COLO668 (cell line): Measurements from ENCODE around the gene PRG2.
"Not testable (repeated sequence)": the region's sequence is repeated elsewhere in the genome, so short reads cannot be mapped to it uniquely, and the experiment has no call there.

Experiments used
- DNase-seq: peaks from one replicate; lab custom pipeline; 2025; ENCODE audit not compliant: unreplicated experiment; lab: John Stamatoyannopoulos, UW

Gene PRG2

GRCh38 chr11:57370251-57370650, 20.2 kb downstream of the PRG2 start:
- no peak for DNase-seq

GRCh38 chr11:57368845-57369232, 21.6 kb downstream of the PRG2 start:
- DNase-seq: no peak

- DNase-seq: no peak
Observed at GRCh38 chr11:57368106-57368844, 22.2 kb downstream of the PRG2 start.

GRCh38 chr11:57364851-57365660, 25.4 kb downstream of the PRG2 start:
- no peak for DNase-seq

GRCh38 chr11:57363131-57364080, 27.0 kb downstream of the PRG2 start:
- DNase-seq: no peak

GRCh38 chr11:57361926-57362325, 28.5 kb downstream of the PRG2 start:
- DNase-seq: no peak

GRCh38 chr11:57361420-57361819, 29.0 kb downstream of the PRG2 start:
- not testable (repeated sequence) for DNase-seq

- DNase-seq: no peak
Observed at GRCh38 chr11:57360991-57361390, 29.5 kb downstream of the PRG2 start.

GRCh38 chr11:57359896-57360690, 30.4 kb downstream of the PRG2 start:
- no peak for DNase-seq

- DNase-seq: no peak
Observed at GRCh38 chr11:57359396-57359795, 31.1 kb downstream of the PRG2 start.

GRCh38 chr11:57358991-57359390, 31.5 kb downstream of the PRG2 start:
- DNase-seq: no peak

- DNase-seq: no peak
Observed at GRCh38 chr11:57358543-57358961, 31.9 kb downstream of the PRG2 start.

- DNase-seq: no peak
Observed at GRCh38 chr11:57357856-57358255, 32.6 kb downstream of the PRG2 start.

GRCh38 chr11:57357310-57357709, 33.1 kb downstream of the PRG2 start:
- DNase-seq: no peak

GRCh38 chr11:57356268-57356667, 34.2 kb downstream of the PRG2 start:
- DNase-seq: no peak

- no peak for DNase-seq
Observed at GRCh38 chr11:57354699-57355098, 35.8 kb downstream of the PRG2 start.

GRCh38 chr11:57353852-57354251, 36.6 kb downstream of the PRG2 start:
- DNase-seq: no peak

- no peak for DNase-seq
Observed at GRCh38 chr11:57353446-57353845, 37.0 kb downstream of the PRG2 start.

GRCh38 chr11:57353036-57353435, 37.4 kb downstream of the PRG2 start:
- no peak for DNase-seq

- DNase-seq: peak; percentile 55
Observed at GRCh38 chr11:57349491-57350274, 40.8 kb downstream of the PRG2 start.
